Activated CD4-positive, alpha-beta T cell treated with anti-CD3 and anti-CD28 coated beads, Interleukin-2, amount 50 U/mL, for 1 hour (primary cell): ENCODE results near the gene IRF2.

ENCODE experiments used
- DNase-seq: peaks from one replicate; pipeline ENCODE4 v3.0.0-alpha.2; 2020

Gene IRF2

GRCh38 chr4:184404047-184404446 lies 70.3 kb downstream of the IRF2 start:
- no peak for DNase-seq

DNA sequence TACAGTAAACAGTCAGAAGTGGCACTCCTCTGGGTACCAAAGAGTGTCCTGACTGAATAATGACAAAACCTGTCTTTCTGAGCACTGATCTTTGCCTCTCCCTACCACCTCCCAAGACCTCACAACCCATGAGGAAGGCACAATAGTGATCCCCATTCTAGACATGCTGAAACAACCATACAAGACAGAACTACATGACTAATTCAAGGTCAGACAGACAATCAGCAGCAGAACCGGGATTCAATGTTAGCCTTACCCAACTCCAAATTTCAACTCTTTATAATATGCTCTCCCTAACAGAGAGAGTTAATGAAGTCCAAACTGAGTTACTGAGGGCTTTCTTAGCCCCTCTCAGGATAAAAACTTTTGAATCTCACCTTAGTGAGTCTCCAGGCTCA lies 71.0 kb downstream of the IRF2 start:
- no peak for DNase-seq

DNA sequence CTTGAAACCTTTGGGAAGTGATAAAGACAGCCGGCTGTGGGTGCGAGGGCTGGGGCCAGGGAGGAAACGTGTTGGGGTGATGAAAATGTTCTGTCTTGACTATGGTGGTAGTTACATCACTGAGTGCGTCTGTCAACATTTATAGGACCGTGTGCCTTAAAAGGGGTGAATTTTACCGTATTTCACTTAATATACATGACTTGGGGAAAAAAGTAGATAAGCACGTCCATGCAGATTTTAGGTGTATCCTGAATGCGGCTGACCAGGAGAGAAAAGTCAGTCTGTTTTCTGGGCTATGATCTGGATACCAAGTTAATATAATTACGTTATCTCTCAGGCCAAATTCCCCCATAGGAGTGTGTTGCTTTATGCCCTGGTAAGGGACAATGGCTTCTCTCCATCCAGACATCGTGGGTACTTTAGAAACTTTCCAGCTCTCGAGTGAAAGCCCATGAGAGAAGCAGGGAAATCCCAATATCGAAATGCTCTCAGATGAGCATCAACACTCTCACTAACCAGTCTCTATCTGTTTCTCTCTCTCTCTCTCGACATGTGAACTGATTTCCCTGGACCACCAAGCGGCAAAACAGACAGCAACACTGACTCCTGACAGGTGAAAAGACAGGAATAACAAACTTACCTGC lies 71.5 kb downstream of the IRF2 start:
- no peak for DNase-seq

GRCh38 chr4:184402239-184402638 lies 72.1 kb downstream of the IRF2 start:
- no peak for DNase-seq

DNA sequence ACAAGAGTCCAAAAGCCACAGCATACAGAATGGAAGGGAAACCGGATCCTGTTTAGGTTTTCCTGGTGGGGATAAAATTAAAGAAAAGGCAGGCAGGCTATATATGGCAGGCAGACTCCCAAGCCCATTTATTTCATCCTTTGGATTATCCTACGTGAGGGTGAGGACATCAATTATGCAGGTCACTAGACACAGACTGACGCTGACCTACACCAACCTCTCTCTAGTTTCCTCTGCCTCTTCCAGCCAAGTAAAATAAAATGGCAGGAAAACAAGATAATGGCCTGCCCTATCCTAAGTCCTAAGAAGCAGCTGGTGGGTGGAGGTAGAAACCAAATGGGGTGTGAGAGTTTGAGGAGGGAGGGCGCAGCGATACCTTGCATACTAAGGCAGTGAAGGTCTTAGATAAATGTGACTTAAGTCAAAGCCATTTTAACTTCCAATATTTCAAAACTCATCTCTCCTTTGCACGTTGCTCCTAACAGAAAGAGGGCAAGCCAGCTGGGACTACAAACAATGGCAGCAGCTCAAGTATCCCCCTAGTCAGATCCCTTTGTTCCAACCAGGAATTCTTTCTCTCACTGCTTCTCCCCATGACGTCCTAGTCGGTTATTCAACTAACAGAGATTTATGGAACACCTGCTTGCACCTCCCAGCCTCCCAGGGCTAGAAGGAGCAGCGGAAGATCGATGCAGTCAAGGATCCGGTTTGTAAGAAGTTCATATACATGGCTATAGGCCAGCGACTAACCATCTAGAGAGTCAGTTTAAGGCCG lies 72.8 kb downstream of the IRF2 start:
- DNase-seq, result no peak

- no peak for DNase-seq
Observed at GRCh38 chr4:184400891-184401290, 73.5 kb downstream of the IRF2 start.

- DNase-seq, result no peak
Observed at GRCh38 chr4:184400375-184400870, 73.9 kb downstream of the IRF2 start.

DNA sequence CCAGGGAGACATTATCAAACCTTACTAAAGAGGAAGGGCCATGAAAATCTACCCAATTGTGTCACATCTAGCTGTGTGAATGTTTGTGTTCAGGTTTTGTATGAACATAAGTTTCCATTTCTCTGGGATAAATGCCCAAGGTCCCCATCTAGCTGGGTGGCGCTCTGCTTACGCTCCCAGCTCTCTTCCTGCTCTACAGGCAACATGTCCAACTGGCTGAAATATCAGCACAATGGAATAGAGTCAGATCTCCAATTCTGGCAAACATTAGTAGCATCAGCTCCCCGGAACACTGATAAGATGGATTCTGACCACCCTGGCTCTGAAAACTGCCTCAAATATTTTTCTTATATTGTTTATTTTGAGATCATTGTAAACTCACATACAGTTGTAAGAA lies 74.8 kb downstream of the IRF2 start:
- DNase-seq, result no peak

DNA sequence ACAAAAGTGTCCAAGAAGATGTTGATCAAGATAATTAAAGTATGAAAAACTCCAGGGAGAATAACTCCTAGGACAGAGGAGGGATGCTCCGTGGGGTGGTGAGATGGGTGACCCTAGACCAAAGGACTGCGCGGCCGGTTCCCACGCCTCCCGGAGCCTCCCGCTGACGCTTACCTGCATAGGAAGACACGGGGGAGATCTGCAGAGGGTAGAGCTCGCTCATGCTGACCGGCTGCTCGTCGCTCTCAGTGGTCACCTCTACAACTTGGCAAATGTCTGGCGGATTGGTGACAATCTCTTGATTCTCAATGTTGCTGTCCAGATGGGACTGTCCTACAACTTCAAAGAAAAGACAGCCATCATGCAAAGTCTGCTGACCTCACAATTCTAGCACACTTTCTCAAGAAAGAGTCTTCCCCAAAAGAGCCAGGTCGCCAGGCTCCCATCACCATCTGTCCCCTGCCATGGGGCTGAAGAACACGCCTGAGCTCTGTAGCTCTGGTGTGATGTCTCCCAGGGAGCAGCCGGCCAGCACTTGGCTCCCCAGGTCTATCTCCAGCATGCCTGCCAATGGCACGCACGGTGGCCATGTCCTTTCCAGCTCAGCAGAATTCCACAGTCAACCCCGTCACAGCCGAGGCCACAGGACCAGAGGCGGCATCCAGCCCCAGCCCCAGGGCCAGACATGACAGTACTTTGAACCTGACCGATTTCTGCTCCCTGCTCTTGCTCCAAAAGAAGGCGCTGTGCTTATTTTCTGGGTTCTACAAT lies 75.4 kb downstream of the IRF2 start:
- no peak for DNase-seq

- DNase-seq, result no peak
Observed at GRCh38 chr4:184397516-184398163, 76.7 kb downstream of the IRF2 start.

DNA sequence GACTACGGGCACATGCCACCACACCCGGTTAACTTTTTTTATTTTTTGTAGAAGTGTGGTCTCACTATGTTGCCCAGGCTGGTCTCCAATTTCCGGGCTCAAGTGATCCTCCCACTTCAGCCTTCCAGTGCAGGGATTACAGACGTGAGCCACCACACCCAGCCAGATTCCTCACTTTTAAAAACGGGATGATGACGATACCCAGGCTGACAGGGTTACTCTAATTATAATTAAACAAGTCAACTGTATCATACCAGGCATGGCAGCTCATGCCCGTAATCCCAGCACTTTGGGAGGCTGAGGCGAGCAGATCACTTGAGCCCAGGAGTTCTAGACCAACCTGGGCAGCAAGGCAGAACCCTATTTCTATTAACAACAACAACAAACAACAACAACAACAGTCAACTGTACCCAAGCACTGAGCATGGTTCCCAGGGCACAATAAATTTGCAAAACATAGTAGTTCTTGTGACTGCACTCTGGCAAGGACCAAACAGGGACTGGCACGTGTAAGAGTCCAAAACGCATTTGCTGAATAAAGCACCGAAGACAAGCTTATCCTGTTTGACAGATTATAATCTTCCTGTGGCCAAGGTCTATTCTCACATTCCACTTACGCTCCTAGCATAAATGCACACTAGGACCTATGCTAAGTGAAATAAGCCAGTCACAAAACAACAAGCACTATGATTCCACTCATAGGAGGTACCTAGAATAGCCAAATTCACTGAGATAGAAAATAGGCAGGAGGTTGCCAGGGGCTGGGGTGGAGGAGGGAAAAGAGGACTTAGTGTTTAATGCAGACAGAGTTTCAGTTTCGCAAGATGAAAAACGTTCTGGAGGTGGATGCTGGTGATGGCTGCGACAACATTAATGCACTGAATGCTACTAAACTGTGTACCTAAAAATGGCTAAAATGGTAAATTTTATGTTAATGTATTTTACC lies 77.5 kb downstream of the IRF2 start:
- DNase-seq, result no peak

DNA sequence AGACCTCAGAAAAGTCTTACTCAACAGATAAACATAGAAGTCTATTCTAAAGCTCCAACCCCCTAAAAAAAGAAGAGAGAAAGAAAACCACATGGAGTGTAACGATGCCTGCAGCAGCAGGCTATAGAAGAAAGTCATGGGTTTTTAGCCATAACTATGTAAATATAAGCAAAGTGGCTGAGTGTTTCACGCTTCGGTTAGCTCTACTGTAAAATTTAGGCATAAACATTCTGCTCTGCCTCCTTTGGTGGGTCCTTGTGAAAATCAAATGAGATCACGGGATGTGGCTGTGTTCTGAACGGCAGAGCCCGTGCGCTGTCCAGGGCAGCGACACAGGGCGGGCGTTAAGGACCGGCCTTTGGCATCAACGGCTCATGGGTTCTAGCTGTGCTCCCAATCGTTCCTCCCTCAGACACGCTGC lies 78.4 kb downstream of the IRF2 start:
- DNase-seq, result no peak

DNA sequence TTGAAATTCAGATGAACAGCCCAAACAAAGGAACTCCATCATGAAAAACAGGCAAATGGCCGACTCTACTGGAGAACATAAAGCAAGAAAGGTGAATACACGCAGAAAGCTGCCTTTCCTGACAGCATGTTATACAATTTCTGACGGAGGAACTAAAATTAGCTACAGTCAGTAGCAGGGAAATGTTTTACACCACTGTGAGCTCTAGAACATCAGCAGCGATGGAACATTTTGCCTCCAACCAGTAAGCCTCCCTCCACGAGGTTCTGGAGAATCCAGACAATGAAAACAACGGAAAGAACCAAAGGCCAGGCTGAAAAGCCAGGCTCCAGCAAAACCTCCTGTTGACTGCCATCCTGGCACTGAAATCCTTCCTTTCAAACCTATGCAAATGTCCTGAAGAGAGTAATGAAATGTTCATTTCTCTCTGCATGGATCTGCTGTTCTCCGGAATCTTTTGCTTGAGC lies 78.9 kb downstream of the IRF2 start:
- no peak for DNase-seq

DNA sequence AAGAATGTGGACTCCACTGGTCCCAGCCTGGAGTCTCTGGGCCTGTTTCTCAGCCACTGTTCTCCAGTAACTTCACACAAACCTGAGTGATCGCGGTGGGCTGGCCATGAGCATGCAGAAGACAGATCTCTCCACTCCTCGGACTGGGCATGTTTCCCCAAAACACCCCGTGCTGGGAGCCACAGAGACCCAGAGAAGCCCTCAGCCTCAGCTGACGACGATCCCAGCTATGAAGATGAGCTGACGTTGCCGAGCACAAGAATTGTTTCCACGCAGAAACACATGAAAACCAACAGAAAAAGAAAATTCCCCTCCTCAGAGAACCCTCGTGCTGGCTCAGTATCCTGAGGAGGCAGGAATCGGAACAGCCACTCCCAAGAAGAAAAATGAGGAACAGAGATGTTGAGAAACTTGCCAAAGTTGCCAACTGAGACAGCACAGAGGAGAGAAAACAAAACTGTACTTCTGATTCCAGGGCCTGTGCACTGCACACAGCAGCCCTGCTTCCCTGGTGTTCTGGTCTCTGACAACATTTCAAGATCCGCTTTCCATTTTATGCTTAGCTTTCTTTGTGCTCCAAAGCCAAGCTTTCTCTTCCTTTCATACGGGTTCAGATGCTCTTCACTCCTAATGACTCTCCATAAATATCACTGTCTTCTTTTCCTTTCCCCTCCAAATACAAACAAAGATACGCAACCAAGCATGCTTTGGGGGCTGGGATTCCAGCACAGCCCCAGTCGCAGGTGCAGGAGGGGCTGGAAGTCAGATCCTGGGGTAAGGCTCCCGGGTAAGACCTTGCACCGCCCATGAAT lies 81.4 kb downstream of the IRF2 start:
- no peak for DNase-seq

DNA sequence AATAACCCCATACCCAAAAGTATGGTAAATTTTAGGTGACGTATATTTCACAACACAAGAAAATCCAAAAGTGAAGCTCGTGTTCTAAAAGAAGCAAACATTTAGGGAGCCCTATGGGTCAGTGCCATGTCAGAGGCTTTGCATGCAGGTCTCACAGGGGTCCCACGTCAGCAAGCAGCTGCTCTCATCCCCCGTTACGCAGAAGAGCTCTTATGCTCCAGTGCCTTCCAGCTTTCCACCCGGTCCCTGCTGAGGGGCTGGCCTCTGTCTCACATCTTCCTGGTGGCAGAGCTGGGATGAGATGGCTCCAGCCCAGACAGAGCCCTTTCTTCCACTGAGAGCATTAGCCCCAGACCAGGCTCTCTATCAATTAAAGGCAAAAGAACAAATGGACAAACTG lies 82.0 kb downstream of the IRF2 start:
- no peak for DNase-seq

DNA sequence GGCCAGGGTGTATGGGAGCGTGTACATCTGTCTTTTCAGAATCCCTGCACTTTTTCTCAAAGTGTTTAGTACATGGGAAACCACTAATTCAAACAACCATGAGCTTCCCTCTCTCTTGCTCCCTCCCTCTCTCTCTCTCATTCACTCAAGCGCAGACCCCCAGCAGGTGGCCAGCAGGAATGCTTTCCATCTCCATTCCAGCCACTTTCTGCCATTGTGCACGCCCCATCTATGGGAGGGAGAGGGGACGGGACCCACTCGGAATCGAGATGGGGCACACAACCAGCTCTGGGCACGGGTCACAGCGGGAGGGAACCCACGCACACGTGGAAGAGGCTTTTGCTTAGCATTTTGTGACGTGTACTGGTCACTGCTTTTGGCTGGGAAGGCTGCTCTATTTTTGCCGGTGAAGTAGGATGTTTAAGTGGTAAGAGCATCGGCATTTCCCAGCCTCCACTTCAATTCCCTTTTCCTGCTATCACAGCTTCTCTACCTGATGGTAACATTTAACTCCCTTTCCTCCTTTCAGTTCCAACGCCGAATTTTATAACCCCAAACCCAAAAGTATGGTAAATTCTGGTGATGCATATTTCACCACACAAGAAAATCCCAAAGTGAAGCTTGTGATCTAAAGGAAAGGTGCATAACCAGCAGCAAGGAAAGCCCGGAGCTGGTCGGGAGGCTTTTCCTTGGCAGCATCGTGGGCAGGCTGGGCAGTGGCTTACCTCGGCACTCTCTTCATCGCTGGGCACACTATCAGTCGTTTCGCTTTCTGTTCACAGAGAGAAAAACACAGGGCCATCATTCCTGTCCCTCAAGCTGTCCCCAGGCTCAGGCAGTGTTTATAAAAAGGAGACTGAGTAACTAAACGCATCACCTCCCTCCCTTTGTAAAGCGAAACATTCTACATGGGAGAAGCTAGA lies 84.1 kb downstream of the IRF2 start:
- no peak for DNase-seq

DNA sequence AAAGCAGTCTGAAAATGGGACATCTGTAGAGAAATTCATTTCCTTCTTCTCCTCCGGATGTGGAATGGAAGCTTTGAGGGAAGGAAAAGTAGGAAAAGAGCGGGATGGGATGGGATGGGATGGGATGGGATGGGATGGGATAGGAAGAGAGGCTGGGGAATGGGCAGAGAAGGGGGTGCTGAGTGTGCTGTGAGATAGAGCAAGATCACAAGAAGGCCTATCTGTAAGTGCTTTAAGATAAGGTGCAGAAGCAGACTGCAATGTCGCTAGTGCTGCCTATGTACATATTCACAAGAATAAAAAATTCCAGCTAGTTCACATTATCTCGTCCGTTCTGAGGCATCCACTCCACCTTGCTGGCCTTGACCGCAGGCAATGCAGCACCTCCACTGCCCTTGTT lies 86.2 kb downstream of the IRF2 start:
- no peak for DNase-seq

GRCh38 chr4:184387351-184387750 lies 87.0 kb downstream of the IRF2 start:
- DNase-seq, result no peak

GRCh38 chr4:184386271-184386781 lies 88.0 kb downstream of the IRF2 start:
- DNase-seq, result no peak

- no peak for DNase-seq
Observed at GRCh38 chr4:184385705-184386141, 88.6 kb downstream of the IRF2 start.
